ENCODE measurements around the gene RIPOR2.
A peak's percentile ranks its signal among the peaks of the same experiment; 100 is the strongest.
"Not testable (repeated sequence)": the region's sequence is repeated elsewhere in the genome, so short reads cannot be mapped to it uniquely, and the experiment has no call there.

The RIPOR2 gene

DNA sequence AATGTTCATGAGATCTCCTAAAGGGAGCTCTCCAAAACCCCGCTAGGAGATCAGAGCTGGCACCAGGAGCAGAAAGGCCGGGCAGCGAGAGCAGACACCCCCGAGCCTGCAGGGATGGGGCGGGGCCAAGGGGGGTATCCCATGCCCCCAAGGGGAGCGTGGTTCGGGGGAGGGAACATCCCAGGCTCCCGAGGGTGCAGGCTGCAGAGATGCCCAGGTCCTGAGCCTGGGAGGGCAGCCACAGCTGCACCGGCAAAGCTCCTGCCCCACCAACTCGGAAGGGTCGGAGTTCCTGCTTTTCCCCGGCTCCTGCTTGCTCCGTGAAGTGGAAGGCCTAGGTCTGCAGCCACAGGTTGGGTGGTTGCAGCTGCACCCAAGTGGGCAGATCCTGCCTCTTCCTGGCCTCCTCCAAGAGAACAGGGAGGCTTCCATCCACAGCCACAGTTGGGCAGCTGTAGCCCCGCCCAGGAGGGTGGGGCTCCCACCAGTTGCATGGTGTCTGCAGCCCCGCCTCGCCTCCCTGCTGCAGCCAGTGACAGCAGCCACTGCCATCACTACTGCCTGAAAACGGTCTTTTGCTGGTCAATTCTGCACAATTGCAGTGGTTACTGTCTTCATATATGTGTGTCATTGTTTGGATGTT lies 174.4 kb downstream of the RIPOR2 start:
- DNase-seq = no peak

GRCh38 chr6:24760210-24760609 lies 175.6 kb downstream of the RIPOR2 start:
- DNase-seq = no peak

- DNase-seq = no peak
Measured at GRCh38 chr6:24759718-24760117, 176.0 kb downstream of the RIPOR2 start.

DNA sequence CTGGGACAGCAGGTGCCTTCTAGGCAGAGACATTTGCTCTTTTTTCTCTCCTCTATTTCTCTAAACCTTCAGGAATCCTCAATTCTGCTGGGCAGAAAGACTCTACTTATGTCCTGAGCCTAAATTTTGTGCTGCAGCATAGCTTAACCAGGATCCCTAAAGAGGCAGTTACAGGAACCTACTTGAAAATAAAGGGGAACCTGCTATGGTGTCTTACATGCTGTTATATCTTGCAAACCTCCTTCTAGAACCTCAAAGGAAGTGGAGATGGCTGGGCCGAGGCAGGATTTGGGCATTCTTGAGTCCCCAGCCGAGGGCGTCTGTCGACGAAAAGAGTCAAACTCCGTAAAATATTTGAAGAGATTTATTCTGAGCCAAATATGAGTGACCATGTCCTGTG lies 178.1 kb downstream of the RIPOR2 start:
- peak; percentile 36 to 73 (median 58) for DNase-seq

DNA sequence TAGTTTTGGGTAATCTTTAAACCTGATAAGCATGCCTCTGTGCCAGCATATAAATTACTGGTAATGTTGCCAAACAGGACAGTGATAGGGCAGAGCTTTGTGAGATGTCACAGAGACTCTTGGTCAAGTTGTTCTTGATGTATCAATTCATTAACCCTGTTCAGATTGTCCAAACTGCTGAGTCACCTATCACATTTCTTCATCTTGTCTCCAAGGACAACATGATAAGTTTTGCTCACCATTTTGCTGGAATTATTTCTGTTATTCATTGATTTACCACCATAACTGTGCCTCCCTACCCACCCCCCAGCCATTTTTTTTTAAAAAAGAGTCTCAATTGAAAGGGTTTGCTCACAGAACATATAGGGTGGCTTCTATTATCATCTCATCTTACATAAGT lies 180.5 kb downstream of the RIPOR2 start:
- DNase-seq = no peak

- not testable (repeated sequence) for DNase-seq
Measured at GRCh38 chr6:24754378-24754777, 181.4 kb downstream of the RIPOR2 start.

Data from suppressor macrophage (primary cell).